AG08395 (cell line): ENCODE data around the gene SLC44A1.

Experiments used
- DNase-seq: peaks from one replicate; pipeline ENCODE4 v3.0.0; 2012; ENCODE audit warnings: mixed read lengths, low spot score

Gene SLC44A1

GRCh38 chr9:105302728-105303127, 58.3 kb downstream of the SLC44A1 start:
- no peak for DNase-seq

- no peak for DNase-seq
Measured at GRCh38 chr9:105305856-105306255, 61.4 kb downstream of the SLC44A1 start.

- DNase-seq: no peak
Measured at GRCh38 chr9:105306351-105307140, 62.1 kb downstream of the SLC44A1 start.

- DNase-seq: no peak
Measured at GRCh38 chr9:105307591-105308130, 63.2 kb downstream of the SLC44A1 start.

GRCh38 chr9:105308461-105309341, 64.2 kb downstream of the SLC44A1 start:
- no peak for DNase-seq

- peak; percentile 30 for DNase-seq
Measured at GRCh38 chr9:105309531-105309931, 65.1 kb downstream of the SLC44A1 start.

GRCh38 chr9:105311306-105311705, 66.9 kb downstream of the SLC44A1 start:
- DNase-seq: no peak

- no peak for DNase-seq
Measured at GRCh38 chr9:105313238-105313637, 68.8 kb downstream of the SLC44A1 start.

- DNase-seq: no peak
Measured at GRCh38 chr9:105316703-105317102, 72.3 kb downstream of the SLC44A1 start.

- no peak for DNase-seq
Measured at GRCh38 chr9:105318729-105319191, 74.3 kb downstream of the SLC44A1 start.

- no peak for DNase-seq
Measured at GRCh38 chr9:105319202-105319813, 74.9 kb downstream of the SLC44A1 start.

- DNase-seq: no peak
Measured at GRCh38 chr9:105320568-105320967, 76.1 kb downstream of the SLC44A1 start.

- DNase-seq: no peak
Measured at GRCh38 chr9:105328296-105328695, 83.8 kb downstream of the SLC44A1 start.

- no peak for DNase-seq
Measured at GRCh38 chr9:105328872-105329718, 84.6 kb downstream of the SLC44A1 start.

- no peak for DNase-seq
Measured at GRCh38 chr9:105329719-105330062, 85.2 kb downstream of the SLC44A1 start.

GRCh38 chr9:105330201-105330600, 85.8 kb downstream of the SLC44A1 start:
- DNase-seq: no peak

- no peak for DNase-seq
Measured at GRCh38 chr9:105330755-105331154, 86.3 kb downstream of the SLC44A1 start.

GRCh38 chr9:105331160-105331559, 86.7 kb downstream of the SLC44A1 start:
- no peak for DNase-seq

- no peak for DNase-seq
Measured at GRCh38 chr9:105331755-105332154, 87.3 kb downstream of the SLC44A1 start.

- DNase-seq: peak; percentile 36
Measured at GRCh38 chr9:105332471-105332870, 88.0 kb downstream of the SLC44A1 start.

GRCh38 chr9:105333076-105333475, 88.6 kb downstream of the SLC44A1 start:
- DNase-seq: peak; percentile 33
